ENCODE results near the gene MYCN. TPM values are rescaled to one million over a fixed set of nuclear protein-coding genes. Genes with fewer than 3 reads are reported as not detected.

MYCN gene
- total and polyA plus RNA-seq, 2 donors (not counting 3 experiments of a cell fraction or from before 2014, with no cell fraction given), result 0.47 to 6.8 TPM

- ChIA-PET CTCF (no interaction called here), POLR2A (no interaction called here)
- DNase-seq (ENCODE audit: low read depth, low spot score) (no peak), FAIRE-seq (no peak)
- Histone ChIP-seq H3K9ac (replicated peaks; ENCODE audit: extremely low read depth, insufficient read depth, low read length) (no peak overlapping the region), H3K79me2 (ENCODE audit: control insufficient read depth, insufficient read depth, low read length) (no peaks in the 10 kb centered on the region), H3K4me3 (replicated peaks in 1 of 3; ENCODE audit: insufficient read depth in 1 of 3, low read depth in 1 of 3, low read length in 3 of 3) (no peak overlapping the region), H3K36me3 (ENCODE audit: control insufficient read depth in 2 of 2, extremely low read depth in 1 of 2, insufficient read depth in 2 of 2, low read length in 2 of 2) (no peaks in the 10 kb centered on the region), H3K9me1 (replicated peaks; ENCODE audit: control insufficient read depth, extremely low read depth, insufficient read depth, low read length) (no peaks in the 10 kb centered on the region), H3K4me1 (ENCODE audit: control insufficient read depth, extremely low read depth, insufficient read depth, low read length) (no peaks in the 10 kb centered on the region), H4K20me1 (replicated peaks; ENCODE audit: control insufficient read depth, extremely low read depth, insufficient read depth, low read length) (no peaks in the 10 kb centered on the region), H2AFZ (ENCODE audit: low read depth, low read length) (no peak overlapping the region), H3K27ac (ENCODE audit: insufficient read depth, low read depth, low read length) (no peak overlapping the region), H3K27me3 (ENCODE audit: control insufficient read depth in 2 of 2, insufficient read depth in 2 of 2, low read length in 2 of 2) (no peaks in the 10 kb centered on the region), H3K9me3 (replicated peaks; ENCODE audit: control insufficient read depth, insufficient read depth, low read length) (no peaks in the 10 kb centered on the region), H3K4me2 (ENCODE audit: insufficient read depth, low read length) (no peak overlapping the region)
- no TSS peak for BruUV-seq (replicated peaks)
- intact Hi-C loops (cut with micrococcal nuclease) (no loop called here), dilution Hi-C loops (cut with MboI; ENCODE audit: extremely low pct_ligation_motif_present, low sequenced_read_pairs) (no loop called here)
- TF ChIP-seq, protein P1, sequence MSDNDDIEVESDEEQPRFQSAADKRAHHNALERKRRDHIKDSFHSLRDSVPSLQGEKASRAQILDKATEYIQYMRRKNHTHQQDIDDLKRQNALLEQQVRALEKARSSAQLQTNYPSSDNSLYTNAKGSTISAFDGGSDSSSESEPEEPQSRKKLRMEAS (IDR thresholded peaks at IDR 0.05; ENCODE audit: insufficient read depth, insufficient read length), result no peak
- TF ChIP-seq EZH2 (IDR thresholded peaks at IDR 0.05; ENCODE audit: borderline replicate concordance, low read depth, low read length, severe bottlenecking) (no peak), FOS (IDR thresholded peaks at IDR 0.05; ENCODE audit: borderline replicate concordance, insufficient read depth, low read length) (no peak), JUN (IDR thresholded peaks at IDR 0.05; ENCODE audit: borderline replicate concordance, insufficient read depth, insufficient read length, low read depth) (no peak), POLR2AphosphoS5 (IDR thresholded peaks at IDR 0.05; ENCODE audit: insufficient read depth, low read depth, low read length) (no peak), POLR2A (IDR thresholded peaks at IDR 0.05; ENCODE audit: low read depth, low read length) (no peak), GATA2 (IDR thresholded peaks at IDR 0.05; ENCODE audit: insufficient read depth, insufficient read length, low read depth, low read length) (no peak), CTCF (IDR thresholded peaks at IDR 0.05; ENCODE audit: extremely low read depth in 1 of 2, insufficient read depth in 1 of 2, low read depth in 1 of 2, low read length in 2 of 2) (no peak), MYC (IDR thresholded peaks at IDR 0.05; ENCODE audit: low read depth, low read length) (no peak)
These were observed 41.3 kb downstream of the MYCN start for GRCh38 chr2:15981646-15982045.

Measured in endothelial cell of umbilical vein (primary cell).